Measurements from ENCODE around the gene YBX2.

Gene YBX2

GRCh38 chr17:7289256-7290032, 5.0 kb downstream of the YBX2 start:
- no peak for DNase-seq (ENCODE audit: low read depth in 1 of 2, low spot score in 1 of 2)
- in situ Hi-C loops (cut with HindIII; ENCODE audit: low pct_unique_long_range_greater_than_20kb, low sequenced_read_pairs), result no loop called here
- TF ChIP-seq JUND (IDR thresholded peaks at IDR 0.05; ENCODE audit: low read depth), result no peak

GRCh38 chr17:7285679-7286078, 8.8 kb downstream of the YBX2 start:
- in situ Hi-C loops (cut with HindIII; ENCODE audit: low pct_unique_long_range_greater_than_20kb, low sequenced_read_pairs), result no loop called here
- no peak for TF ChIP-seq JUND (IDR thresholded peaks at IDR 0.05; ENCODE audit: low read depth)
- DNase-seq (ENCODE audit: low read depth in 1 of 2, low spot score in 1 of 2), result no peak

GRCh38 chr17:7284911-7285310, 9.5 kb downstream of the YBX2 start:
- no peak for TF ChIP-seq JUND (IDR thresholded peaks at IDR 0.05; ENCODE audit: low read depth)
- no peak for DNase-seq (ENCODE audit: low read depth in 1 of 2, low spot score in 1 of 2)
- in situ Hi-C loops (cut with HindIII; ENCODE audit: low pct_unique_long_range_greater_than_20kb, low sequenced_read_pairs), result no loop called here

- in situ Hi-C loops (cut with HindIII; ENCODE audit: low pct_unique_long_range_greater_than_20kb, low sequenced_read_pairs), result no loop called here
- DNase-seq (ENCODE audit: low read depth in 1 of 2, low spot score in 1 of 2), result no peak
- TF ChIP-seq JUND (IDR thresholded peaks at IDR 0.05; ENCODE audit: low read depth), result no peak
Measured at GRCh38 chr17:7283471-7284216, 10.8 kb downstream of the YBX2 start.

GRCh38 chr17:7282752-7283321, 11.6 kb downstream of the YBX2 start:
- in situ Hi-C loops (cut with HindIII; ENCODE audit: low pct_unique_long_range_greater_than_20kb, low sequenced_read_pairs), result no loop called here
- DNase-seq (ENCODE audit: low read depth in 1 of 2, low spot score in 1 of 2), result no peak
- no peak for TF ChIP-seq JUND (IDR thresholded peaks at IDR 0.05; ENCODE audit: low read depth)

GRCh38 chr17:7281953-7282751, 12.3 kb downstream of the YBX2 start:
- in situ Hi-C loops (cut with HindIII; ENCODE audit: low pct_unique_long_range_greater_than_20kb, low sequenced_read_pairs), result no loop called here
- TF ChIP-seq JUND (IDR thresholded peaks at IDR 0.05; ENCODE audit: low read depth), result no peak

GRCh38 chr17:7281074-7281952, 13.1 kb downstream of the YBX2 start, which contains the start of gene SLC2A4:
TSS of gene SLC2A4 (plus strand) at chr17:7281718. CDS start at chr17:7281935, 217 bp downstream.
- TF ChIP-seq JUND (IDR thresholded peaks at IDR 0.05; ENCODE audit: low read depth), result no peak
- in situ Hi-C loops (cut with HindIII; ENCODE audit: low pct_unique_long_range_greater_than_20kb, low sequenced_read_pairs), result no loop called here
- peak; percentile 92 to 96 for DNase-seq (ENCODE audit: low read depth in 1 of 2, low spot score in 1 of 2)

More at GRCh38 chr17:7281953-7282751, 12.3 kb downstream of the YBX2 start:
- no peak for DNase-seq (ENCODE audit: low read depth in 1 of 2, low spot score in 1 of 2)

GRCh38 chr17:7280519-7281073, 13.8 kb downstream of the YBX2 start:
- peak; percentile 71 to 84 for DNase-seq (ENCODE audit: low read depth in 1 of 2, low spot score in 1 of 2)
- TF ChIP-seq JUND (IDR thresholded peaks at IDR 0.05; ENCODE audit: low read depth), result no peak
- in situ Hi-C loops (cut with HindIII; ENCODE audit: low pct_unique_long_range_greater_than_20kb, low sequenced_read_pairs), result no loop called here

GRCh38 chr17:7279448-7279847, 15.0 kb downstream of the YBX2 start:
- in situ Hi-C loops (cut with HindIII; ENCODE audit: low pct_unique_long_range_greater_than_20kb, low sequenced_read_pairs), result no loop called here
- no peak for DNase-seq (ENCODE audit: low read depth in 1 of 2, low spot score in 1 of 2)
- no peak for TF ChIP-seq JUND (IDR thresholded peaks at IDR 0.05; ENCODE audit: low read depth)

- in situ Hi-C loops (cut with HindIII; ENCODE audit: low pct_unique_long_range_greater_than_20kb, low sequenced_read_pairs), result no loop called here
- TF ChIP-seq JUND (IDR thresholded peaks at IDR 0.05; ENCODE audit: low read depth), result no peak
- no peak for DNase-seq (ENCODE audit: low read depth in 1 of 2, low spot score in 1 of 2)
Measured at GRCh38 chr17:7266784-7267183, 27.7 kb downstream of the YBX2 start.

- TF ChIP-seq JUND (IDR thresholded peaks at IDR 0.05; ENCODE audit: low read depth), result no peak
- in situ Hi-C loops (cut with HindIII; ENCODE audit: low pct_unique_long_range_greater_than_20kb, low sequenced_read_pairs), result no loop called here
- DNase-seq (ENCODE audit: low read depth in 1 of 2, low spot score in 1 of 2), result no peak
Measured at GRCh38 chr17:7263801-7264078, 30.7 kb downstream of the YBX2 start.

All from T47D (cell line).